ENCODE measurements around the gene NCBP3. TPM values are rescaled to one million over a fixed set of nuclear protein-coding genes. Genes with fewer than 3 reads are reported as not detected.

Gene NCBP3
- total and polyA plus RNA-seq, 9 of the 15 experiments (the other 6 are each of a cell fraction or from before 2014, with no cell fraction given) = 3.1 to 25.5 (median 20.5) TPM

DNA sequence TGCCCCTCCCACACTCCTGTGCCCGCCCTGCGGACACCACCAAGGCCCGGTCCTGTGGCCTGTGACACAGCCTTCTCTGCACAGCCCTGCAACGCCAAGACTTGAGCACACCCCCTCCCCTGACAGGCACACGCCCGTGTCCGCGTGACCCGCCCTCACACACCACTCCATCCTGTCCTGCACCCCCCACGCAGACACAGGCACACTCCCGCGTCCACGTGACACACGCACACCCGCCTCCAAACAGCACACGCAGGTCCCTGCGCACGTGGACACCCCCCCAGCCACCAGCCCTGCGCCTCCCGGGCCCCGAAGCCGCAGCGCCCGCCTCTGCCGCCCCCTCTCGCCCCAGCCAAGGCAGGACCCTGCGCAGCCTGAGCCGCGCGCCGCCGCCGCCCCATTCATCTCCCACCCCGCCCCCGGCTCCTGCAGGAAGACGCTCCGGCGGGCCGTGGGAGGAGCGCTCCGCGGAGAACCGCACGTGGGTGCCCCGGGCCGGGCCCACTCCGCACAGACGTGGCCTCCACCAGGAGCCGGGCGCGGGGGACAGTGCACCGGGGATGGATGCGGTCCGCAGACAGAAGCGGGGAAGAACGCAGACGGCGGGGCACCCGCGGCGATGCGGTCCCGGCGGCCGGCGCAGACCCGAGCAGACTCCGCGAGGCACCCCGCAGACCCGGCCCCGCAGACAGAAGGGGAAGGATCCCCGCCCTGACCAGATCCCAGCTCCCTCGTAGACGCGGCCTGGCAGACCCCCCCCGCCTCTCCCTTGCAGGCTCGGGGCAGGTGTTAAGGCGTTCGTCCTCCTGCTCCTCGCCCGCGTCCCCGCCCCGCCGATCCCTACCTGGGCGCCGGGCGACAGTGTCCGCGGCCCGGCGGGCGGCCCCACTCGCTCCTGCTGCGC is 46.3 kb upstream of the NCBP3 start (continued):
- TF ChIP-seq, protein P1, sequence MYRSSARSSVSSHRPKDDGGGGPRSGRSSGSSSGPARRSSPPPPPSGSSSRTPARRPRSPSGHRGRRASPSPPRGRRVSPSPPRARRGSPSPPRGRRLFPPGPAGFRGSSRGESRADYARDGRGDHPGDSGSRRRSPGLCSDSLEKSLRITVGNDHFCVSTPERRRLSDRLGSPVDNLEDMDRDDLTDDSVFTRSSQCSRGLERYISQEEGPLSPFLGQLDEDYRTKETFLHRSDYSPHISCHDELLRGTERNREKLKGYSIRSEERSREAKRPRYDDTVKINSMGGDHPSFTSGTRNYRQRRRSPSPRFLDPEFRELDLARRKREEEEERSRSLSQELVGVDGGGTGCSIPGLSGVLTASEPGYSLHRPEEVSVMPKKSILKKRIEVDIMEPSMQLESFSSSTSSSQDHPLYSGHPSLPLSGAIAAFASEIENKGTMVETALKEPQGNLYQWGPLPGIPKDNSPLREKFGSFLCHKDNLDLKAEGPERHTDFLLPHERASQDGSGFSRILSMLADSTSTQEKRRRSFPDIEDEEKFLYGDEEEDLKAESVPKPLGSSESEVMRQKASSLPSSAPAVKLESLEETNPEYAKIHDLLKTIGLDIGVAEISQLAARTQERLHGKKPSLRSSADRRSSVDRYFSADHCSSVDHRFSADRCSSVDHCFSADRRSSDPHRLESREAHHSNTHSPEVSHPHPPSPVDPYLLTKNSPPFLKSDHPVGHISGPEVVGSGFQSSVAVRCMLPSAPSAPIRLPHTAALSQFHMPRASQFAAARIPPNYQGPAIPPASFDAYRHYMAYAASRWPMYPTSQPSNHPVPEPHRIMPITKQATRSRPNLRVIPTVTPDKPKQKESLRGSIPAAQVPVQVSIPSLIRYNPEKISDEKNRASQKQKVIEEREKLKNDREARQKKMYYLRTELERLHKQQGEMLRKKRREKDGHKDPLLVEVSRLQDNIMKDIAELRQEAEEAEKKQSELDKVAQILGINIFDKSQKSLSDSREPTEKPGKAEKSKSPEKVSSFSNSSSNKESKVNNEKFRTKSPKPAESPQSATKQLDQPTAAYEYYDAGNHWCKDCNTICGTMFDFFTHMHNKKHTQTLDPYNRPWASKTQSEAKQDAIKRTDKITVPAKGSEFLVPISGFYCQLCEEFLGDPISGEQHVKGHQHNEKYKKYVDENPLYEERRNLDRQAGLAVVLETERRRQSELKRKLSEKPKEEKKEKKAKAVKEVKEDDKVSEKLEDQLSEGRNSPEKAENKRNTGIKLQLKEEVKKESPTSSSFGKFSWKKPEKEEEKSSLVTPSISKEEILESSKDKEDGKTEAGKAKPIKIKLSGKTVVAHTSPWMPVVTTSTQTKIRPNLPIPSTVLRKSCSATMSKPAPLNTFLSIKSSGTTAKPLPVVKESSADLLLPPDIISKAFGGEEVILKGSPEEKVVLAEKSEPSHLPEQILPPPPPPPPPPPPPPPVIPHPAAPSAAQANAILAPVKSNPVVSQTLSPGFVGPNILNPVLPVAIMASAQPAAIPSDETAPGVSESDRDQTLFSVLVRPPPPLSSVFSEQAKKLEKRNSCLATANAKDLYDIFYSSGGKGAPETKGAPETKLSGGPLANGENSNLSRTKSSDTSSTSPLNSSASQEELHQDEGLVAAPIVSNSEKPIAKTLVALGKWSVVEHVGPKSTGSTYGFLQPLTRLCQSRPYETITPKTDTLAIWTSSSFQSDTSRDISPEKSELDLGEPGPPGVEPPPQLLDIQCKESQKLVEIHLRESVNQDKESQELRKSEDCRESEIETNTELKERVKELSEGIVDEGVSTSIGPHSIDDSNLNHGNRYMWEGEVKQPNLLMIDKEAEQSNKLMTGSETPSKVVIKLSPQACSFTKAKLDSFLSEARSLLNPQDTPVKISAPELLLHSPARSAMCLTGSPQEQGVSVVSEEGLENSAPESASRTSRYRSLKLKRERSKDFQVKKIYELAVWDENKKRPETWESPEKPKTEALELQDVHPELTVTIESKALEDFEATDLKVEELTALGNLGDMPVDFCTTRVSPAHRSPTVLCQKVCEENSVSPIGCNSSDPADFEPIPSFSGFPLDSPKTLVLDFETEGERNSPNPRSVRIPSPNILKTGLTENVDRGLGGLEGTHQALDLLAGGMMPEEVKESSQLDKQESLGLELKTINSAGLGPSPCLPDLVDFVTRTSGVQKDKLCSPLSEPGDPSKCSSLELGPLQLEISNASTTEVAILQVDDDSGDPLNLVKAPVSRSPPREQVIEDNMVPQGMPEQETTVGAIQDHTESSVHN (IDR thresholded peaks at IDR 0.05; ENCODE audit: borderline replicate concordance in 1 of 2, low read depth in 1 of 2) = no peak
- no peak for TF ChIP-seq NR2C2 (CRISPR knock-in tag; IDR thresholded peaks at IDR 0.05)
- no peak for TF ChIP-seq NR2C2 (tag; IDR thresholded peaks at IDR 0.05)
- TF ChIP-seq, protein P2, sequence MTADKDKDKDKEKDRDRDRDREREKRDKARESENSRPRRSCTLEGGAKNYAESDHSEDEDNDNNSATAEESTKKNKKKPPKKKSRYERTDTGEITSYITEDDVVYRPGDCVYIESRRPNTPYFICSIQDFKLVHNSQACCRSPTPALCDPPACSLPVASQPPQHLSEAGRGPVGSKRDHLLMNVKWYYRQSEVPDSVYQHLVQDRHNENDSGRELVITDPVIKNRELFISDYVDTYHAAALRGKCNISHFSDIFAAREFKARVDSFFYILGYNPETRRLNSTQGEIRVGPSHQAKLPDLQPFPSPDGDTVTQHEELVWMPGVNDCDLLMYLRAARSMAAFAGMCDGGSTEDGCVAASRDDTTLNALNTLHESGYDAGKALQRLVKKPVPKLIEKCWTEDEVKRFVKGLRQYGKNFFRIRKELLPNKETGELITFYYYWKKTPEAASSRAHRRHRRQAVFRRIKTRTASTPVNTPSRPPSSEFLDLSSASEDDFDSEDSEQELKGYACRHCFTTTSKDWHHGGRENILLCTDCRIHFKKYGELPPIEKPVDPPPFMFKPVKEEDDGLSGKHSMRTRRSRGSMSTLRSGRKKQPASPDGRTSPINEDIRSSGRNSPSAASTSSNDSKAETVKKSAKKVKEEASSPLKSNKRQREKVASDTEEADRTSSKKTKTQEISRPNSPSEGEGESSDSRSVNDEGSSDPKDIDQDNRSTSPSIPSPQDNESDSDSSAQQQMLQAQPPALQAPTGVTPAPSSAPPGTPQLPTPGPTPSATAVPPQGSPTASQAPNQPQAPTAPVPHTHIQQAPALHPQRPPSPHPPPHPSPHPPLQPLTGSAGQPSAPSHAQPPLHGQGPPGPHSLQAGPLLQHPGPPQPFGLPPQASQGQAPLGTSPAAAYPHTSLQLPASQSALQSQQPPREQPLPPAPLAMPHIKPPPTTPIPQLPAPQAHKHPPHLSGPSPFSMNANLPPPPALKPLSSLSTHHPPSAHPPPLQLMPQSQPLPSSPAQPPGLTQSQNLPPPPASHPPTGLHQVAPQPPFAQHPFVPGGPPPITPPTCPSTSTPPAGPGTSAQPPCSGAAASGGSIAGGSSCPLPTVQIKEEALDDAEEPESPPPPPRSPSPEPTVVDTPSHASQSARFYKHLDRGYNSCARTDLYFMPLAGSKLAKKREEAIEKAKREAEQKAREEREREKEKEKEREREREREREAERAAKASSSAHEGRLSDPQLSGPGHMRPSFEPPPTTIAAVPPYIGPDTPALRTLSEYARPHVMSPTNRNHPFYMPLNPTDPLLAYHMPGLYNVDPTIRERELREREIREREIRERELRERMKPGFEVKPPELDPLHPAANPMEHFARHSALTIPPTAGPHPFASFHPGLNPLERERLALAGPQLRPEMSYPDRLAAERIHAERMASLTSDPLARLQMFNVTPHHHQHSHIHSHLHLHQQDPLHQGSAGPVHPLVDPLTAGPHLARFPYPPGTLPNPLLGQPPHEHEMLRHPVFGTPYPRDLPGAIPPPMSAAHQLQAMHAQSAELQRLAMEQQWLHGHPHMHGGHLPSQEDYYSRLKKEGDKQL (CRISPR knock-in tag; IDR thresholded peaks at IDR 0.05; ENCODE audit: borderline replicate concordance) = no peak
- TF ChIP-seq, protein P3, sequence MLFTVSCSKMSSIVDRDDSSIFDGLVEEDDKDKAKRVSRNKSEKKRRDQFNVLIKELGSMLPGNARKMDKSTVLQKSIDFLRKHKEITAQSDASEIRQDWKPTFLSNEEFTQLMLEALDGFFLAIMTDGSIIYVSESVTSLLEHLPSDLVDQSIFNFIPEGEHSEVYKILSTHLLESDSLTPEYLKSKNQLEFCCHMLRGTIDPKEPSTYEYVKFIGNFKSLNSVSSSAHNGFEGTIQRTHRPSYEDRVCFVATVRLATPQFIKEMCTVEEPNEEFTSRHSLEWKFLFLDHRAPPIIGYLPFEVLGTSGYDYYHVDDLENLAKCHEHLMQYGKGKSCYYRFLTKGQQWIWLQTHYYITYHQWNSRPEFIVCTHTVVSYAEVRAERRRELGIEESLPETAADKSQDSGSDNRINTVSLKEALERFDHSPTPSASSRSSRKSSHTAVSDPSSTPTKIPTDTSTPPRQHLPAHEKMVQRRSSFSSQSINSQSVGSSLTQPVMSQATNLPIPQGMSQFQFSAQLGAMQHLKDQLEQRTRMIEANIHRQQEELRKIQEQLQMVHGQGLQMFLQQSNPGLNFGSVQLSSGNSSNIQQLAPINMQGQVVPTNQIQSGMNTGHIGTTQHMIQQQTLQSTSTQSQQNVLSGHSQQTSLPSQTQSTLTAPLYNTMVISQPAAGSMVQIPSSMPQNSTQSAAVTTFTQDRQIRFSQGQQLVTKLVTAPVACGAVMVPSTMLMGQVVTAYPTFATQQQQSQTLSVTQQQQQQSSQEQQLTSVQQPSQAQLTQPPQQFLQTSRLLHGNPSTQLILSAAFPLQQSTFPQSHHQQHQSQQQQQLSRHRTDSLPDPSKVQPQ (CRISPR knock-in tag; IDR thresholded peaks at IDR 0.05; ENCODE audit: borderline replicate concordance) = peak; percentile 94
- TF ChIP-seq ELF1 (tag; IDR thresholded peaks at IDR 0.05) = no peak
- TF ChIP-seq ZKSCAN3 (CRISPR knock-in tag; IDR thresholded peaks at IDR 0.05) = no peak
- no peak for TF ChIP-seq ZFP1 (CRISPR knock-in tag; IDR thresholded peaks at IDR 0.05)
- TF ChIP-seq POLR2AphosphoS5 (IDR thresholded peaks at IDR 0.05; ENCODE audit: control insufficient read depth, insufficient read depth, low read depth, low read length) = no peak
